Nephron progenitor cell (in vitro differentiated cells): ENCODE measurements around the gene ZFPM1.

Experiments
- DNase-seq: peaks from one replicate; pipeline ENCODE4 v3.0.0; 2021
- H3K27ac Mint-ChIP-seq: 2 replicates; pipeline ENCODE4 v1.8.0; 2021; ENCODE audit warnings: mild to moderate bottlenecking, moderate library complexity, mixed read lengths
- H3K27me3 Mint-ChIP-seq: 2 replicates; pipeline ENCODE4 v1.8.0; 2021; ENCODE audit warnings: mild to moderate bottlenecking, low read depth, mixed read lengths; ENCODE audit not compliant: poor library complexity
- H3K36me3 Mint-ChIP-seq: 2 replicates; pipeline ENCODE4 v1.8.0; 2021; ENCODE audit warnings: low read depth, mixed read lengths
- H3K4me1 Mint-ChIP-seq: 2 replicates; pipeline ENCODE4 v1.8.0; 2021; ENCODE audit warnings: mixed read lengths
- H3K4me3 Mint-ChIP-seq: 2 replicates; pipeline ENCODE4 v1.8.0; 2021; ENCODE audit warnings: mild to moderate bottlenecking, moderate library complexity, mixed read lengths
- H3K9me3 Mint-ChIP-seq: 2 replicates; pipeline ENCODE4 v1.8.0; 2021; ENCODE audit warnings: mild to moderate bottlenecking, moderate library complexity, mixed read lengths
- TF ChIP-seq, protein P1 (sequence below): fragments of 200-600 bp; sonication (generic); IDR thresholded peaks from 2 replicates; pipeline ENCODE4 v1.5.0; 2021; ENCODE audit warnings: antibody characterized with exemption

Gene ZFPM1

DNA sequence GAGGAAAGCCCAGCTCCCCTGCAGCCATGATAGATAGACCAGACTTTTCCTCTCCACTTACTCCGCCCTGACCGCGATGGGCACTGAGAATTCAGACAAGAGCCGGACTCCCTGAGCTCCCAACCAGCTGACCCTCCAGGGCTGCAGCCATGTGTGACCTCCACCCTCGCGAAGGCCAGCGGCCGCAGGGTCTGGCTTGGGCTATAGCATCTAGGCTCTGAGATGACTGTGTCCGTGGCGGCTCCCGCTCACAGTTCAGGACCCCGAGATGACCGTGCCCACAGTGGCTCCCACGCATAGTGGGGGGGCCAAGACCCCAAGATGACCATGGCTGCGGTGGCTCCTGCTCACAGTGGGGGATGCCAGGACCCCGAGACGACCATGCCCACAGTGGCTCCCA lies 18.0 kb downstream of the ZFPM1 start:
- no peak for DNase-seq
- TF ChIP-seq, protein P1, sequence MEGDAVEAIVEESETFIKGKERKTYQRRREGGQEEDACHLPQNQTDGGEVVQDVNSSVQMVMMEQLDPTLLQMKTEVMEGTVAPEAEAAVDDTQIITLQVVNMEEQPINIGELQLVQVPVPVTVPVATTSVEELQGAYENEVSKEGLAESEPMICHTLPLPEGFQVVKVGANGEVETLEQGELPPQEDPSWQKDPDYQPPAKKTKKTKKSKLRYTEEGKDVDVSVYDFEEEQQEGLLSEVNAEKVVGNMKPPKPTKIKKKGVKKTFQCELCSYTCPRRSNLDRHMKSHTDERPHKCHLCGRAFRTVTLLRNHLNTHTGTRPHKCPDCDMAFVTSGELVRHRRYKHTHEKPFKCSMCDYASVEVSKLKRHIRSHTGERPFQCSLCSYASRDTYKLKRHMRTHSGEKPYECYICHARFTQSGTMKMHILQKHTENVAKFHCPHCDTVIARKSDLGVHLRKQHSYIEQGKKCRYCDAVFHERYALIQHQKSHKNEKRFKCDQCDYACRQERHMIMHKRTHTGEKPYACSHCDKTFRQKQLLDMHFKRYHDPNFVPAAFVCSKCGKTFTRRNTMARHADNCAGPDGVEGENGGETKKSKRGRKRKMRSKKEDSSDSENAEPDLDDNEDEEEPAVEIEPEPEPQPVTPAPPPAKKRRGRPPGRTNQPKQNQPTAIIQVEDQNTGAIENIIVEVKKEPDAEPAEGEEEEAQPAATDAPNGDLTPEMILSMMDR = no peak
- H3K4me3 Mint-ChIP-seq = no peak overlapping the region
- H3K36me3 Mint-ChIP-seq = no peaks in the 10 kb centered on the region
- no peaks in the 10 kb centered on the region for H3K9me3 Mint-ChIP-seq
- H3K27me3 Mint-ChIP-seq = no peaks in the 10 kb centered on the region
- H3K27ac Mint-ChIP-seq = no peak overlapping the region
- H3K4me1 Mint-ChIP-seq = peaks cover 42% of the 10 kb centered on the region

DNA sequence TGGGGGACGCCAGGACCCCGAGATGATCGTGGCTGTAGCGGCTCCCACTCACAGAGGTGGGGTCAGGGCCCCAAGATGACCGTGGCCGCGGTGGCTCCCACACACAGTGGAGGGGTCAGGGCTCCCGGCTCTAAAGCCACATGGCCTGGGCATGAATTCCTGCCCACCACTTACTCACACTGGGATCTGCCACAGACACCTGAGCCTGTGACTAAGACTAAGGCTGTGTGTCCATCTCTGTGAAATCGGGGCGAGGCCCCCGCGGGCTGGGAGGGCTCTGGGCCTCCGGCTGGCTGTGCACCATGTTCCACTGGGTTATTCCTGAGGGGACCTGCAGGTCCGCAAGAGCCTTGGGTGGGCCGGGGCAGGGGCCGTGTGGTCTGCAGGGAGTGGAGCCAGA lies 18.5 kb downstream of the ZFPM1 start:
- Mint-ChIP-seq H3K9me3 (no peaks in the 10 kb centered on the region), H3K27ac (no peak overlapping the region), H3K36me3 (no peaks in the 10 kb centered on the region), H3K4me3 (no peak overlapping the region), H3K27me3 (peaks cover 2% of the 10 kb centered on the region), H3K4me1 (peaks cover 40% of the 10 kb centered on the region)
- no peak for DNase-seq
- TF ChIP-seq, protein P1 = no peak

DNA sequence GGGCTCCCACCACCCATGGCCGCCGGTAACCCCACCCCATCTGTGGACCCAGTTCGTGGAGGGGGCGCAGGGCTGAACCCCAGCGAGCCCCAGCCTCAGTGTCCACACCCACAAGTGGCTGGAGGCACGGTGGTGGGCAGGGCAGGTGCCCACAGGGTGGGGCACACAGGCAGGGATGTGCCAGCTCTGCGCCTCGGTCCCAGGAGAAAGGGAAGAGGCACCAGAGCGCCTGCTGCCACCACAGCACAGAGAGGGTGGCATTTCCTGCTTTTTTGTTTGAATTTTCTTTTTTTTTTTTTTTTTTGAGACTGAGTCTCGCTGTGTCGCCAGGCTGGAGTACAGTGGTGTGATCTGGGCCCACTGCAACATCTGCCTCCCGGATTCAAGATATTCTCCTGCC lies 19.0 kb downstream of the ZFPM1 start:
- no peak overlapping the region for H3K4me3 Mint-ChIP-seq
- H3K27ac Mint-ChIP-seq = no peak overlapping the region
- H3K4me1 Mint-ChIP-seq = peaks cover 40% of the 10 kb centered on the region
- TF ChIP-seq, protein P1 = no peak
- DNase-seq = no peak
- no peaks in the 10 kb centered on the region for H3K36me3 Mint-ChIP-seq
- H3K27me3 Mint-ChIP-seq = peaks cover 3% of the 10 kb centered on the region
- H3K9me3 Mint-ChIP-seq = no peaks in the 10 kb centered on the region

DNA sequence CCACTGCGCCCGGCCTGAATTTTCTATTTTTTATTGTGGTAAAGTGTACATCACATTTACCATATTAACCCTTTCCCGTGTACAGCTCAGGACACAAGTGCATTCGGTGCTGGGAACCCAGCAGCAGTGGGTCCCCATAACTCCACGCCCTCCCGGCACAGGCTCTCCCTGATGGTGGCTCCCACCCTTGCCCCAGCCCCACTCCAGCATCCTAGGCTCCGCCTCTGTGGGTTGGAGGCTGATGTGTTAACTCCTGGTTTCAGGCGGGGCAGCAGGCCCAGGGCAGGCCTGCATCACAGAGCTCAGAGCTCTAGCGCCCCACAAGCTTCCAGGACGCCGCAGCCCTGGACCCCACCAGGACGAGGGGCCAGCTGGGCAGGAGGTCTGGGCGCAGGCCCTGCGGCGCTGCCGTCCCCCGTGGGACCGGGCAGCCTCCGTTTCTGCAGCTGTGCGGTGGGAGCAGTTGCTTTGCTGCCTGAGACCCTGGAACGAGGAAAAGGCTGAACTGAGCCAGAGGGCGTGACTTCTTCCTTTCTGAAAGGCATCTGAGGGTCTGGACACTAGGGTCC lies 19.6 kb downstream of the ZFPM1 start:
- H3K27me3 Mint-ChIP-seq = peaks cover 3% of the 10 kb centered on the region
- peaks cover 40% of the 10 kb centered on the region for H3K4me1 Mint-ChIP-seq
- no peaks in the 10 kb centered on the region for H3K36me3 Mint-ChIP-seq
- no peaks in the 10 kb centered on the region for H3K9me3 Mint-ChIP-seq
- TF ChIP-seq, protein P1 = no peak
- H3K27ac Mint-ChIP-seq = no peak overlapping the region
- DNase-seq = no peak
- H3K4me3 Mint-ChIP-seq = no peak overlapping the region

DNA sequence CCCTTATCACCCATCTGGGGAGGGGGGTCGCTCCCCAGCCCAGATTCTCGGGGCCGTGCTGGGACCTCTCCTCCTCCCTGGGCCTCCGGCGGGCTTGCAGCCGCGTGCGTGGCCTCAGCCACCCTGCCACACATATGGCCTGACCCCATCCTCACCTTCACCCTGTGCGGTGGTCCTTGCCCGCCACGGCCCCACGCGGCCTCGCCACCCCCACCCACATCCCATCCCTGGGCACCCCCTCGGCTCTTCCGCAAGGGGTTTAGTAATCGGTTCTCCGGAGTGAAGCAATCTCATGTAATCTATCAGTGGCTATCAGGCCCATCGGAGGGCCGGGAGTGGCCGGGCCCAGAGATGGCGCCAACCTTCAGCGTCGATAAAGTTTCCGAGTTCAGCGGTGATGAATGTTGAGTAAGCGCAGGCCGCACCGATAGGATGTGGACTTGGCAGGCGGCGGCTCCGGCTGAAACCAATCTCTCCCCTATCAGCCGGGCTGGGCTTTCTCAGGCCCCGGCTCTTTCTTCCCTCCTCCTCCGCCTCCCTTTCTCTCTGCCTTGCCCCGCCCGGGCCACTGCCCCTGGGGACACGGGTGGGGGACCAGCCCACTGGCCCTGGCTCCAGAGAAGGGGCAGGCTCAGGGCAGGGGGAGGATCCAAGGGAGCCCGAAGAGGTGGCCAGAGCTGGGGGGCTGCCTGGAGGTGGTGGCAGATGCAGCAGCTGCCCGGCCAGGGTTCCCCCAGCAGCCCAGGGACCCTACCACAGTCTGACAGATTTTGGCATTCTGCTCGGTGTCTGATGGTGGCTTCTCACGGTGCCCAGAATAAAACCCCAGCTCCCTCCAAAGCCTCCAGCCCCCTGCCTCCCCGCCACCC lies 20.8 kb downstream of the ZFPM1 start:
- Mint-ChIP-seq H3K36me3 (no peaks in the 10 kb centered on the region), H3K27ac (no peak overlapping the region), H3K4me1 (peaks cover 40% of the 10 kb centered on the region), H3K4me3 (no peak overlapping the region), H3K27me3 (peaks cover 3% of the 10 kb centered on the region), H3K9me3 (no peaks in the 10 kb centered on the region)
- TF ChIP-seq, protein P1 = no peak
- no peak for DNase-seq

DNA sequence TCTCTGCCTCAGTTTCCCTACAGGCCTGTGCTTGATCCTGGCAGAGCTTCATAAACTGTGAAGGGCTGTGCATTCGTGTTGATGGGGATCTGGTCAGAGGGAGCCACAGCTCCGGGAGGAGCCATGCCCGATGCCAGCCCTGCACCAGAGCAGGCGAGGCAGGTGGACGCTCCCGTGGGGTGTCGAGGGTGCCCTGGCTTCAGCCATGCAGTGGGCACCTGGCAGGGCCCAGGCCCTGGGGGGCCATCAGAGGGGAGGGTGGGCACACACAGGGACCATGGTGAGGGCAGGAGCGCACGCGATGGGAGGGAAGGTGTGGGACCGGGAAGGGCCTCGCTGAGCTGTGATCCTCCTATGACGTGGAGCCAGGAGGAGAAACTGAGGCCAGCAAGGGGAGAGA lies 22.0 kb downstream of the ZFPM1 start:
- H3K4me1 Mint-ChIP-seq = peaks cover 36% of the 10 kb centered on the region
- peaks cover 3% of the 10 kb centered on the region for H3K27me3 Mint-ChIP-seq
- H3K4me3 Mint-ChIP-seq = no peak overlapping the region
- TF ChIP-seq, protein P1 = no peak
- H3K27ac Mint-ChIP-seq = no peak overlapping the region
- no peaks in the 10 kb centered on the region for H3K36me3 Mint-ChIP-seq
- no peak for DNase-seq
- H3K9me3 Mint-ChIP-seq = no peaks in the 10 kb centered on the region
